ENCODE data around the gene NAA15. TPM values are rescaled to one million over a fixed set of nuclear protein-coding genes. Genes with fewer than 3 reads are reported as not detected.
A peak's percentile ranks its signal among the peaks of the same experiment; 100 is the strongest.

Gene NAA15
- polyA plus RNA-seq, 1 of the 3 experiments (the other 2 are of a cell fraction) = 7.1 TPM

DNA sequence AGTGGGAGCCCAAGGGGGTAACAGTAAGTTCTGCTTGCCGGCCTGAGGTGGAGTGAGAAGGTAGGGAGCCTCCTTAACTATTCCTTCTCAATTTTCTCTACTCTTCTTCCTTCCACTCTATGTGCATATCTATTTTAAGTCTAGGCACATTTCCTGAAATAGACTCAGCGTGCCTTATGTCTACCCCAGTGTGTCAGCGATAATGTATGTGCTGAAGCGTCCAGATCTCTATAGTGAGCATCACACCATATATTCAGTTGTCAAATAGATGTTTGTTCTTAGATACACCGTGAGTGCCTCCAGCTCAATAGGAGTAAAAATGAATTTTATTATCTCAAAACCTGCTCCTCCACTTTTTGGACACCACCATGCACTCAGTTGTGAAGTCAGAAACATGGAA, 101.1 kb downstream of the NAA15 start:
- H3F3A ChIP-seq (replicated peaks; ENCODE audit: insufficient read depth) = no peaks in the 10 kb centered on the region
- H4K20me1 ChIP-seq (ENCODE audit: insufficient read depth) = no peaks in the 10 kb centered on the region
- H3K27ac ChIP-seq (ENCODE audit: low read depth in 2 of 2, low read length in 1 of 2) = no peak overlapping the region
- no peak for TF ChIP-seq SMC3 (IDR thresholded peaks at IDR 0.05; ENCODE audit: low read depth, low read length)
- no peaks in the 10 kb centered on the region for H3K79me2 ChIP-seq (ENCODE audit: insufficient read depth)
- H3K27me3 ChIP-seq (ENCODE audit: insufficient read depth) = no peaks in the 10 kb centered on the region
- CTCF ChIA-PET = interaction anchor here (0.6 to 1.7 kb wide), 2 partner anchors 13 to 293 kb away, joined by 3 to 5 read pairs; no protein-coding TSS in a partner anchor
- POLR2A ChIA-PET = interaction anchor here (1.2 kb wide), 1 partner anchor 63 kb away, joined by 3 read pairs; no protein-coding TSS in a partner anchor
- no peaks in the 10 kb centered on the region for H3K9me2 ChIP-seq
- H3K9me3 ChIP-seq = no peaks in the 10 kb centered on the region
- H3K36me3 ChIP-seq (replicated peaks in 1 of 2; ENCODE audit: control insufficient read depth in 1 of 2, insufficient read depth in 2 of 2, low read length in 1 of 2) = peaks cover 0 to 8% of the 10 kb centered on the region in 2 experiments
- no peak for DNase-seq
- WGBS (ENCODE audit: low lambda C conversion rate) = 94% methylated on average over 5 of the region's 5 CpGs
- no peak overlapping the region for H2AFZ ChIP-seq (ENCODE audit: low read depth)
- no peaks in the 10 kb centered on the region for H3K4me1 ChIP-seq (ENCODE audit: control insufficient read depth in 1 of 2, insufficient read depth in 2 of 2, low read depth in 1 of 2, low read length in 1 of 2)
- no peak overlapping the region for H3K4me2 ChIP-seq
- H3K9ac ChIP-seq = no peak overlapping the region
- no peak overlapping the region for H3K4me3 ChIP-seq (ENCODE audit: low read depth in 2 of 2, low read length in 1 of 2)

DNA sequence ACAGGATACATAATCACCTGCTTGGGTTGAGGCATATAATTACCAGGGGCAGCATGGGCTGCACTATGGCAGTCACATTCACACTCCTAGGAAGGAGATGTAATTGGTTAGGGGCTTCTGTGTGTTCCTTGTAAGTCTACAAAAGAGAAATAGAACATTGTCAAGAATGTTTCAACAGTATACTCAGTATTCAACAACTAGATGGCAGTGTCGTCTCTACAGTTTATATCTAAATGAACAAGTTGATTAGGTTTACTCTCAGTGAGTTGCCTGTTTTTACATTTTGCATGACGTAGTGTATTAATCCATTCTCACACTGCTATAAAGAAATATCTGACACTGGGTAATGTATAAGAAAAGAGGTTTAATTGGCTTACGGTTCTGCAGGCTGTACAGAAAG, 102.2 kb downstream of the NAA15 start:
- no peaks in the 10 kb centered on the region for H3K9me3 ChIP-seq
- H3F3A ChIP-seq (replicated peaks; ENCODE audit: insufficient read depth) = no peaks in the 10 kb centered on the region
- H3K79me2 ChIP-seq (ENCODE audit: insufficient read depth) = no peaks in the 10 kb centered on the region
- DNase-seq = no peak
- H3K27me3 ChIP-seq (ENCODE audit: insufficient read depth) = no peaks in the 10 kb centered on the region
- peaks cover 0 to 8% of the 10 kb centered on the region in 2 experiments for H3K36me3 ChIP-seq (replicated peaks in 1 of 2; ENCODE audit: control insufficient read depth in 1 of 2, insufficient read depth in 2 of 2, low read length in 1 of 2)
- no peaks in the 10 kb centered on the region for H3K9me2 ChIP-seq
- H3K9ac ChIP-seq = no peak overlapping the region
- no peaks in the 10 kb centered on the region for H4K20me1 ChIP-seq (ENCODE audit: insufficient read depth)
- WGBS (ENCODE audit: low lambda C conversion rate) = 98% methylated on average over 3 of the region's 3 CpGs
- ChIA-PET CTCF (interaction anchor here (1.7 kb wide), 1 partner anchor 12 kb away, joined by 5 read pairs; no protein-coding TSS in a partner anchor), POLR2A (interaction anchor here (0.7 to 1.2 kb wide), 2 partner anchors 50 to 64 kb away, joined by 3 read pairs; no protein-coding TSS in a partner anchor)
- TF ChIP-seq RAD21 (IDR thresholded peaks at IDR 0.05; ENCODE audit: low read length) (0 out of 2 replicates have a peak, but pooled peaks have one; percentile 3), TEAD4 (IDR thresholded peaks at IDR 0.05; ENCODE audit: borderline replicate concordance, insufficient read depth) (no peak), POLR2AphosphoS5 (IDR thresholded peaks at IDR 0.05; ENCODE audit: low read depth, low read length) (no peak), SIN3A (IDR thresholded peaks at IDR 0.05; ENCODE audit: borderline replicate concordance, low read depth, low read length) (no peak), RCOR1 (IDR thresholded peaks at IDR 0.05; ENCODE audit: low read length) (no peak), MXI1 (IDR thresholded peaks at IDR 0.05; ENCODE audit: low read depth, low read length) (no peak), GATA2 (CRISPR knock-in tag; IDR thresholded peaks at IDR 0.05) (no peak), FOXJ3 (CRISPR knock-in tag; IDR thresholded peaks at IDR 0.05) (no peak)
- TF ChIP-seq, protein P1, sequence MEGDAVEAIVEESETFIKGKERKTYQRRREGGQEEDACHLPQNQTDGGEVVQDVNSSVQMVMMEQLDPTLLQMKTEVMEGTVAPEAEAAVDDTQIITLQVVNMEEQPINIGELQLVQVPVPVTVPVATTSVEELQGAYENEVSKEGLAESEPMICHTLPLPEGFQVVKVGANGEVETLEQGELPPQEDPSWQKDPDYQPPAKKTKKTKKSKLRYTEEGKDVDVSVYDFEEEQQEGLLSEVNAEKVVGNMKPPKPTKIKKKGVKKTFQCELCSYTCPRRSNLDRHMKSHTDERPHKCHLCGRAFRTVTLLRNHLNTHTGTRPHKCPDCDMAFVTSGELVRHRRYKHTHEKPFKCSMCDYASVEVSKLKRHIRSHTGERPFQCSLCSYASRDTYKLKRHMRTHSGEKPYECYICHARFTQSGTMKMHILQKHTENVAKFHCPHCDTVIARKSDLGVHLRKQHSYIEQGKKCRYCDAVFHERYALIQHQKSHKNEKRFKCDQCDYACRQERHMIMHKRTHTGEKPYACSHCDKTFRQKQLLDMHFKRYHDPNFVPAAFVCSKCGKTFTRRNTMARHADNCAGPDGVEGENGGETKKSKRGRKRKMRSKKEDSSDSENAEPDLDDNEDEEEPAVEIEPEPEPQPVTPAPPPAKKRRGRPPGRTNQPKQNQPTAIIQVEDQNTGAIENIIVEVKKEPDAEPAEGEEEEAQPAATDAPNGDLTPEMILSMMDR (IDR thresholded peaks at IDR 0.05) = peak; percentile 15; the same call in 1 of the 2 replicates
- TF ChIP-seq, protein P2, sequence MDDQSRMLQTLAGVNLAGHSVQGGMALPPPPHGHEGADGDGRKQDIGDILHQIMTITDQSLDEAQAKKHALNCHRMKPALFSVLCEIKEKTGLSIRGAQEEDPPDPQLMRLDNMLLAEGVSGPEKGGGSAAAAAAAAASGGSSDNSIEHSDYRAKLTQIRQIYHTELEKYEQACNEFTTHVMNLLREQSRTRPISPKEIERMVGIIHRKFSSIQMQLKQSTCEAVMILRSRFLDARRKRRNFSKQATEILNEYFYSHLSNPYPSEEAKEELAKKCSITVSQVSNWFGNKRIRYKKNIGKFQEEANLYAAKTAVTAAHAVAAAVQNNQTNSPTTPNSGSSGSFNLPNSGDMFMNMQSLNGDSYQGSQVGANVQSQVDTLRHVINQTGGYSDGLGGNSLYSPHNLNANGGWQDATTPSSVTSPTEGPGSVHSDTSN (IDR thresholded peaks at IDR 0.05) = no peak
- no peak overlapping the region for H3K4me3 ChIP-seq (ENCODE audit: low read depth in 2 of 2, low read length in 1 of 2)
- no peak overlapping the region for H2AFZ ChIP-seq (ENCODE audit: low read depth)
- H3K4me1 ChIP-seq (ENCODE audit: control insufficient read depth in 1 of 2, insufficient read depth in 2 of 2, low read depth in 1 of 2, low read length in 1 of 2) = no peaks in the 10 kb centered on the region
- H3K27ac ChIP-seq (ENCODE audit: low read depth in 2 of 2, low read length in 1 of 2) = no peak overlapping the region
- no peak overlapping the region for H3K4me2 ChIP-seq

Measured in SK-N-SH (cell line).